HCT116 (cell line): ENCODE measurements around the gene ZBTB20.

Source experiments
- CEBPB ChIP-seq: IDR thresholded peaks from 2 replicates; pipeline ENCODE4 v1.6.1; 2012; ENCODE audit warnings: low read depth
- EZH2 ChIP-seq: fragments of 200-600 bp; sonication (generic); IDR thresholded peaks from 2 replicates; pipeline ENCODE4 v1.6.1; 2017; ENCODE audit warnings: antibody characterized with exemption, mixed run types
- JUND ChIP-seq: IDR thresholded peaks from 2 replicates; pipeline ENCODE4 v1.6.1; 2012
- POLR2A ChIP-seq: IDR thresholded peaks from 2 replicates; pipeline ENCODE4 v1.7.0; 2011; ENCODE audit warnings: borderline replicate concordance; ENCODE audit not compliant: insufficient read depth, insufficient read length; ENCODE audit errors: extremely low read depth
- POLR2AphosphoS5 ChIP-seq: IDR thresholded peaks from 2 replicates; pipeline ENCODE4 v1.6.1; 2011; ENCODE audit warnings: mild to moderate bottlenecking, low read depth, low read length, moderate library complexity
- ZNF274 ChIP-seq: fragments of 200-500 bp; sonication (Bioruptor generic); IDR thresholded peaks from 2 replicates; pipeline ENCODE4 v1.6.1; 2014; ENCODE audit warnings: mild to moderate bottlenecking, low read depth, low read length, inconsistent platforms
- TF ChIP-seq, protein P1 (sequence below), 3 experiments: fragments of 200-600 bp in 1 of 3; sonication (generic) in 1 of 3; IDR thresholded peaks in 2 of 3; conservative IDR thresholded peaks in 1 of 3; 2 replicates each; pipeline ENCODE4 v1.5.1; 2012 to 2017; ENCODE audit warnings: low read depth in 2 of 3, low read length in 2 of 3, antibody characterized with exemption in 1 of 3, borderline replicate concordance in 1 of 3, control low read depth in 1 of 3, mild to moderate bottlenecking in 1 of 3, mixed read lengths in 1 of 3, mixed run types in 1 of 3, moderate library complexity in 1 of 3; ENCODE audit not compliant: insufficient read depth in 1 of 3
- TF ChIP-seq, protein P2 (sequence below): IDR thresholded peaks from 2 replicates; pipeline ENCODE4 v1.6.1; 2011; ENCODE audit warnings: mild to moderate bottlenecking, low read length, moderate library complexity; ENCODE audit not compliant: insufficient replicate concordance; ENCODE audit errors: extremely low read depth
- TF ChIP-seq, protein P3 (sequence below): IDR thresholded peaks from 2 replicates; pipeline ENCODE4 v1.6.1; 2012; ENCODE audit warnings: low read depth

DNA sequence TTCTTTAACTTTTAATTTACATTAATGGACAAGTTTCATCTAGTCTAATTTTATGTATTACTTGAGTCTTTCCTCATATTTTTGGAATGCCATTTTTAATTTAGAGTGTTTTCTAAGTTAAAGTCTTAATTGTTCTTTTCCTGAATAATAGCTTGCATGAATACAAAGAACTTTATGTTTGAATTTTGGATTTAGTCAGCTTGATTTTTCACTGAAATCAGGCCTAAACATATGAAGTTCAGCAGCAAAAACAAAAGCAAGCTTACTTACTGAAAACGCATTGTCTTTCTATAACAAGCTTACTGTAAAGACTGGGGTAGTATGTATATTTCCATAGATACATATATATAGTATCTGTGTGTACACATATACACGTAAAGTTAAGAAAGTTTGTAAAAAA, 126.0 kb downstream of the ZBTB20 start:
- TF ChIP-seq, protein P1, sequence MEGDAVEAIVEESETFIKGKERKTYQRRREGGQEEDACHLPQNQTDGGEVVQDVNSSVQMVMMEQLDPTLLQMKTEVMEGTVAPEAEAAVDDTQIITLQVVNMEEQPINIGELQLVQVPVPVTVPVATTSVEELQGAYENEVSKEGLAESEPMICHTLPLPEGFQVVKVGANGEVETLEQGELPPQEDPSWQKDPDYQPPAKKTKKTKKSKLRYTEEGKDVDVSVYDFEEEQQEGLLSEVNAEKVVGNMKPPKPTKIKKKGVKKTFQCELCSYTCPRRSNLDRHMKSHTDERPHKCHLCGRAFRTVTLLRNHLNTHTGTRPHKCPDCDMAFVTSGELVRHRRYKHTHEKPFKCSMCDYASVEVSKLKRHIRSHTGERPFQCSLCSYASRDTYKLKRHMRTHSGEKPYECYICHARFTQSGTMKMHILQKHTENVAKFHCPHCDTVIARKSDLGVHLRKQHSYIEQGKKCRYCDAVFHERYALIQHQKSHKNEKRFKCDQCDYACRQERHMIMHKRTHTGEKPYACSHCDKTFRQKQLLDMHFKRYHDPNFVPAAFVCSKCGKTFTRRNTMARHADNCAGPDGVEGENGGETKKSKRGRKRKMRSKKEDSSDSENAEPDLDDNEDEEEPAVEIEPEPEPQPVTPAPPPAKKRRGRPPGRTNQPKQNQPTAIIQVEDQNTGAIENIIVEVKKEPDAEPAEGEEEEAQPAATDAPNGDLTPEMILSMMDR (IDR thresholded peaks at IDR 0.05 in 2 of 3, conservative IDR thresholded peaks at IDR 0.05 in 1 of 3; ENCODE audit: borderline replicate concordance in 1 of 3, insufficient read depth in 1 of 3, low read depth in 2 of 3, low read length in 2 of 3) = no peak
- TF ChIP-seq POLR2A = no peak
- no peak for TF ChIP-seq POLR2AphosphoS5
- TF ChIP-seq CEBPB = no peak
- no peak for TF ChIP-seq ZNF274
- no peak for TF ChIP-seq EZH2
- TF ChIP-seq JUND = no peak
- TF ChIP-seq, protein P2, sequence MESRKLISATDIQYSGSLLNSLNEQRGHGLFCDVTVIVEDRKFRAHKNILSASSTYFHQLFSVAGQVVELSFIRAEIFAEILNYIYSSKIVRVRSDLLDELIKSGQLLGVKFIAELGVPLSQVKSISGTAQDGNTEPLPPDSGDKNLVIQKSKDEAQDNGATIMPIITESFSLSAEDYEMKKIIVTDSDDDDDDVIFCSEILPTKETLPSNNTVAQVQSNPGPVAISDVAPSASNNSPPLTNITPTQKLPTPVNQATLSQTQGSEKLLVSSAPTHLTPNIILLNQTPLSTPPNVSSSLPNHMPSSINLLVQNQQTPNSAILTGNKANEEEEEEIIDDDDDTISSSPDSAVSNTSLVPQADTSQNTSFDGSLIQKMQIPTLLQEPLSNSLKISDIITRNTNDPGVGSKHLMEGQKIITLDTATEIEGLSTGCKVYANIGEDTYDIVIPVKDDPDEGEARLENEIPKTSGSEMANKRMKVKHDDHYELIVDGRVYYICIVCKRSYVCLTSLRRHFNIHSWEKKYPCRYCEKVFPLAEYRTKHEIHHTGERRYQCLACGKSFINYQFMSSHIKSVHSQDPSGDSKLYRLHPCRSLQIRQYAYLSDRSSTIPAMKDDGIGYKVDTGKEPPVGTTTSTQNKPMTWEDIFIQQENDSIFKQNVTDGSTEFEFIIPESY = no peak
- TF ChIP-seq, protein P3, sequence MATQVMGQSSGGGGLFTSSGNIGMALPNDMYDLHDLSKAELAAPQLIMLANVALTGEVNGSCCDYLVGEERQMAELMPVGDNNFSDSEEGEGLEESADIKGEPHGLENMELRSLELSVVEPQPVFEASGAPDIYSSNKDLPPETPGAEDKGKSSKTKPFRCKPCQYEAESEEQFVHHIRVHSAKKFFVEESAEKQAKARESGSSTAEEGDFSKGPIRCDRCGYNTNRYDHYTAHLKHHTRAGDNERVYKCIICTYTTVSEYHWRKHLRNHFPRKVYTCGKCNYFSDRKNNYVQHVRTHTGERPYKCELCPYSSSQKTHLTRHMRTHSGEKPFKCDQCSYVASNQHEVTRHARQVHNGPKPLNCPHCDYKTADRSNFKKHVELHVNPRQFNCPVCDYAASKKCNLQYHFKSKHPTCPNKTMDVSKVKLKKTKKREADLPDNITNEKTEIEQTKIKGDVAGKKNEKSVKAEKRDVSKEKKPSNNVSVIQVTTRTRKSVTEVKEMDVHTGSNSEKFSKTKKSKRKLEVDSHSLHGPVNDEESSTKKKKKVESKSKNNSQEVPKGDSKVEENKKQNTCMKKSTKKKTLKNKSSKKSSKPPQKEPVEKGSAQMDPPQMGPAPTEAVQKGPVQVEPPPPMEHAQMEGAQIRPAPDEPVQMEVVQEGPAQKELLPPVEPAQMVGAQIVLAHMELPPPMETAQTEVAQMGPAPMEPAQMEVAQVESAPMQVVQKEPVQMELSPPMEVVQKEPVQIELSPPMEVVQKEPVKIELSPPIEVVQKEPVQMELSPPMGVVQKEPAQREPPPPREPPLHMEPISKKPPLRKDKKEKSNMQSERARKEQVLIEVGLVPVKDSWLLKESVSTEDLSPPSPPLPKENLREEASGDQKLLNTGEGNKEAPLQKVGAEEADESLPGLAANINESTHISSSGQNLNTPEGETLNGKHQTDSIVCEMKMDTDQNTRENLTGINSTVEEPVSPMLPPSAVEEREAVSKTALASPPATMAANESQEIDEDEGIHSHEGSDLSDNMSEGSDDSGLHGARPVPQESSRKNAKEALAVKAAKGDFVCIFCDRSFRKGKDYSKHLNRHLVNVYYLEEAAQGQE = no peak
